ENCODE results near the gene IKZF2.

Gene IKZF2

GRCh38 chr2:213101692-213102460 is 49.5 kb downstream of the IKZF2 start:
- DNase-seq (ENCODE audit: low read depth in 2 of 3, low spot score in 2 of 3), result no peak

GRCh38 chr2:213101109-213101508 is 50.3 kb downstream of the IKZF2 start:
- no peak for DNase-seq (ENCODE audit: low read depth in 2 of 3, low spot score in 2 of 3)

- DNase-seq (ENCODE audit: low read depth in 2 of 3, low spot score in 2 of 3), result no peak
Measured at GRCh38 chr2:213098612-213099011, 52.8 kb downstream of the IKZF2 start.

- no peak for DNase-seq (ENCODE audit: low read depth in 2 of 3, low spot score in 2 of 3)
Measured at GRCh38 chr2:213091765-213092164, 59.6 kb downstream of the IKZF2 start.

- no peak for DNase-seq (ENCODE audit: low read depth in 2 of 3, low spot score in 2 of 3)
Measured at GRCh38 chr2:213090772-213091171, 60.6 kb downstream of the IKZF2 start.

- no peak for DNase-seq (ENCODE audit: low read depth in 2 of 3, low spot score in 2 of 3)
Measured at GRCh38 chr2:213089438-213089837, 62.0 kb downstream of the IKZF2 start.

- DNase-seq (ENCODE audit: low read depth in 2 of 3, low spot score in 2 of 3), result no peak
Measured at GRCh38 chr2:213087040-213087439, 64.4 kb downstream of the IKZF2 start.

- DNase-seq (ENCODE audit: low read depth in 2 of 3, low spot score in 2 of 3), result no peak
Measured at GRCh38 chr2:213086571-213086970, 64.8 kb downstream of the IKZF2 start.

- DNase-seq (ENCODE audit: low read depth in 2 of 3, low spot score in 2 of 3), result no peak
Measured at GRCh38 chr2:213086050-213086449, 65.4 kb downstream of the IKZF2 start.

- no peak for DNase-seq (ENCODE audit: low read depth in 2 of 3, low spot score in 2 of 3)
Measured at GRCh38 chr2:213085538-213085937, 65.9 kb downstream of the IKZF2 start.

GRCh38 chr2:213084261-213084660 is 67.2 kb downstream of the IKZF2 start:
- no peak for DNase-seq (ENCODE audit: low read depth in 2 of 3, low spot score in 2 of 3)

GRCh38 chr2:213080969-213081617 is 70.3 kb downstream of the IKZF2 start:
- no peak for DNase-seq (ENCODE audit: low read depth in 2 of 3, low spot score in 2 of 3)

- DNase-seq (ENCODE audit: low read depth in 2 of 3, low spot score in 2 of 3), result no peak
Measured at GRCh38 chr2:213079756-213080155, 71.7 kb downstream of the IKZF2 start.

- DNase-seq (ENCODE audit: low read depth in 2 of 3, low spot score in 2 of 3), result no peak
Measured at GRCh38 chr2:213078686-213079085, 72.7 kb downstream of the IKZF2 start.

GRCh38 chr2:213069531-213069930 is 81.9 kb downstream of the IKZF2 start:
- DNase-seq (ENCODE audit: low read depth in 2 of 3, low spot score in 2 of 3), result no peak

GRCh38 chr2:213068676-213069359 is 82.6 kb downstream of the IKZF2 start:
- no peak for DNase-seq (ENCODE audit: low read depth in 2 of 3, low spot score in 2 of 3)

GRCh38 chr2:213067888-213068287 is 83.5 kb downstream of the IKZF2 start:
- DNase-seq (ENCODE audit: low read depth in 2 of 3, low spot score in 2 of 3), result no peak

- no peak for DNase-seq (ENCODE audit: low read depth in 2 of 3, low spot score in 2 of 3)
Measured at GRCh38 chr2:213066443-213066743, 85.0 kb downstream of the IKZF2 start.

- no peak for DNase-seq (ENCODE audit: low read depth in 2 of 3, low spot score in 2 of 3)
Measured at GRCh38 chr2:213065583-213066442, 85.6 kb downstream of the IKZF2 start.

GRCh38 chr2:213064099-213064498 is 87.3 kb downstream of the IKZF2 start:
- DNase-seq (ENCODE audit: low read depth in 2 of 3, low spot score in 2 of 3), result no peak

- no peak for DNase-seq (ENCODE audit: low read depth in 2 of 3, low spot score in 2 of 3)
Measured at GRCh38 chr2:213057977-213058376, 93.4 kb downstream of the IKZF2 start.

All from activated CD8-positive, alpha-beta memory T cell treated with anti-CD3 and anti-CD28 coated beads for 48 hours (primary cell).